PC-9 (cell line): ENCODE results near the gene ADARB2. TPM values are rescaled to one million over a fixed set of nuclear protein-coding genes. Genes with fewer than 3 reads are reported as not detected.

ENCODE experiments used
- BruUV-seq: library from RNA; stranded (reverse); fragments of 400-500 nt; replicated peaks from 2 replicates; lab custom pipeline; 2021; lab: Mats Ljungman, UMichigan
- CTCF ChIA-PET: fragments of 300-600 bp; sonication (Branson Sonifier 250); formaldehyde crosslinking; loops from one replicate; lab custom pipeline; 2022; ENCODE audit warnings: antibody characterized with exemption; lab: Charles Lee
- POLR2A ChIA-PET: fragments of 300-600 bp; sonication (Branson Sonifier 250); formaldehyde crosslinking; loops from one replicate; lab custom pipeline; 2022; ENCODE audit warnings: antibody characterized with exemption; ENCODE audit not compliant: unreplicated experiment; lab: Charles Lee
- DNase-seq, 2 experiments: peaks; one replicate each; pipeline versions ENCODE4 v3.0.0 to v3.0.0-alpha.2; 2015 to 2022; ENCODE audit warnings: mixed read lengths in 1 of 2
- H2AFZ ChIP-seq: fragments of 200-600 bp; sonication (generic); 2 replicates; pipeline ENCODE4 v1.8.1; 2017; ENCODE audit warnings: antibody characterized with exemption
- H3F3A ChIP-seq: fragments of 200-600 bp; sonication (generic); 2 replicates; pipeline ENCODE4 v1.8.1; 2017; ENCODE audit warnings: antibody characterized with exemption, mild to moderate bottlenecking, low read depth; ENCODE audit not compliant: insufficient read depth
- H3K27ac ChIP-seq: fragments of 200-600 bp; sonication (generic); 2 replicates; pipeline ENCODE4 v1.6.1; 2016; ENCODE audit warnings: mixed run types
- H3K27me3 ChIP-seq: fragments of 200-600 bp; sonication (generic); 2 replicates; pipeline ENCODE4 v1.6.1; 2016; ENCODE audit warnings: low read depth, mixed run types; ENCODE audit not compliant: insufficient read depth
- H3K36me3 ChIP-seq: fragments of 200-600 bp; sonication (generic); 2 replicates; pipeline ENCODE4 v1.6.1; 2016; ENCODE audit warnings: low read depth, mixed run types
- H3K4me1 ChIP-seq: fragments of 200-600 bp; sonication (generic); replicated peaks from 2 replicates; pipeline ENCODE4 v1.6.1; 2016; ENCODE audit warnings: mixed run types; ENCODE audit not compliant: insufficient read depth
- H3K4me2 ChIP-seq: fragments of 200-600 bp; sonication (generic); 2 replicates; pipeline ENCODE4 v1.6.1; 2017; ENCODE audit warnings: mixed run types
- H3K4me3 ChIP-seq: fragments of 200-600 bp; sonication (generic); 2 replicates; pipeline ENCODE4 v1.6.1; 2016; ENCODE audit warnings: mixed run types
- H3K79me2 ChIP-seq: fragments of 200-600 bp; sonication (generic); 2 replicates; pipeline ENCODE4 v1.6.1; 2017; ENCODE audit warnings: low read depth, mixed run types
- H3K9me2 ChIP-seq: fragments of 200-600 bp; sonication (generic); 2 replicates; pipeline ENCODE4 v1.8.1; 2017; ENCODE audit warnings: mild to moderate bottlenecking; ENCODE audit not compliant: insufficient read depth
- H3K9me3 ChIP-seq: fragments of 200-600 bp; sonication (generic); 2 replicates; pipeline ENCODE4 v1.8.1; 2016; ENCODE audit warnings: low read depth; ENCODE audit not compliant: insufficient read depth
- H4K20me1 ChIP-seq: fragments of 200-600 bp; sonication (generic); 2 replicates; pipeline ENCODE4 v1.8.1; 2017; ENCODE audit not compliant: insufficient read depth
- CTCF ChIP-seq: fragments of 200-600 bp; sonication (generic); conservative IDR thresholded peaks from 2 replicates; pipeline ENCODE4 v1.6.1; 2017; ENCODE audit warnings: mixed run types, antibody characterized with exemption, mild to moderate bottlenecking, moderate library complexity
- EZH2 ChIP-seq: fragments of 200-600 bp; sonication (generic); IDR thresholded peaks from 2 replicates; pipeline ENCODE4 v1.8.0; 2017; ENCODE audit warnings: antibody characterized with exemption, low read depth
- intact Hi-C: fragments of 100-400 bp; cut with micrococcal nuclease; formaldehyde crosslinking; loops from one replicate; pipeline ENCODE4 v1.10.0; 2022; ENCODE audit not compliant: unreplicated experiment
- total RNA-seq: library from RNA; stranded (reverse); gene quantifications from 2 replicates; pipeline ENCODE4 v1.2.3, GENCODE V29; 2021

ADARB2 gene
- total RNA-seq, 1 experiment from 2014 or later: not detected

- intact Hi-C loops: no loop called here
- Histone ChIP-seq H2AFZ (no peak overlapping the region), H3K9me2 (no peaks in the 10 kb centered on the region), H3K36me3 (no peaks in the 10 kb centered on the region), H3F3A (no peaks in the 10 kb centered on the region), H4K20me1 (no peaks in the 10 kb centered on the region), H3K4me2 (no peak overlapping the region), H3K27ac (no peak overlapping the region), H3K27me3 (peaks cover 78% of the 10 kb centered on the region), H3K4me1 (no peaks in the 10 kb centered on the region), H3K79me2 (no peaks in the 10 kb centered on the region), H3K4me3 (no peak overlapping the region), H3K9me3 (no peaks in the 10 kb centered on the region)
- ChIA-PET CTCF (no interaction called here), POLR2A (no interaction called here)
- DNase-seq: no peak
- no TSS peak for BruUV-seq
- TF ChIP-seq EZH2 (no peak), CTCF (no peak)
Observed at GRCh38 chr10:1348773-1349050, 388.6 kb downstream of the ADARB2 start.

- H3K9me3 ChIP-seq: no peaks in the 10 kb centered on the region
- no peaks in the 10 kb centered on the region for H3K4me1 ChIP-seq
- H3K4me3 ChIP-seq: no peak overlapping the region
- no peak overlapping the region for H2AFZ ChIP-seq
- H3K9me2 ChIP-seq: no peaks in the 10 kb centered on the region
- no peak for TF ChIP-seq EZH2
- no peaks in the 10 kb centered on the region for H3K36me3 ChIP-seq
- CTCF ChIA-PET: no interaction called here
- intact Hi-C loops: no loop called here
- H4K20me1 ChIP-seq: no peaks in the 10 kb centered on the region
- DNase-seq: no peak
- no peak overlapping the region for H3K27ac ChIP-seq
- H3K4me2 ChIP-seq: no peak overlapping the region
- POLR2A ChIA-PET: no interaction called here
- no peaks in the 10 kb centered on the region for H3F3A ChIP-seq
- no peaks in the 10 kb centered on the region for H3K79me2 ChIP-seq
- H3K27me3 ChIP-seq: peaks cover 78% of the 10 kb centered on the region
- no TSS peak for BruUV-seq
Observed at GRCh38 chr10:1347962-1348772, 389.2 kb downstream of the ADARB2 start.

- no peaks in the 10 kb centered on the region for H3K4me1 ChIP-seq
- no peak overlapping the region for H3K4me2 ChIP-seq
- H3K36me3 ChIP-seq: no peaks in the 10 kb centered on the region
- no peak overlapping the region for H3K4me3 ChIP-seq
- H3K79me2 ChIP-seq: no peaks in the 10 kb centered on the region
- peaks cover 79% of the 10 kb centered on the region for H3K27me3 ChIP-seq
- TF ChIP-seq CTCF (no peak), EZH2 (no peak)
- no peaks in the 10 kb centered on the region for H3K9me3 ChIP-seq
- H3F3A ChIP-seq: no peaks in the 10 kb centered on the region
- ChIA-PET POLR2A (no interaction called here), CTCF (no interaction called here)
- H2AFZ ChIP-seq: no peak overlapping the region
- intact Hi-C loops: no loop called here
- H3K9me2 ChIP-seq: no peaks in the 10 kb centered on the region
- no peak overlapping the region for H3K27ac ChIP-seq
- DNase-seq: no peak
- no TSS peak for BruUV-seq
- H4K20me1 ChIP-seq: no peaks in the 10 kb centered on the region
Observed at GRCh38 chr10:1347525-1347924, 389.8 kb downstream of the ADARB2 start.

GRCh38 chr10:1346201-1346600, 391.1 kb downstream of the ADARB2 start:
- H3F3A ChIP-seq: no peaks in the 10 kb centered on the region
- intact Hi-C loops: no loop called here
- H3K9me3 ChIP-seq: no peaks in the 10 kb centered on the region
- no peak overlapping the region for H2AFZ ChIP-seq
- H3K4me2 ChIP-seq: no peak overlapping the region
- CTCF ChIA-PET: no interaction called here
- H3K79me2 ChIP-seq: no peaks in the 10 kb centered on the region
- TF ChIP-seq EZH2 (no peak), CTCF (no peak)
- no peak overlapping the region for H3K4me3 ChIP-seq
- DNase-seq: no peak
- H4K20me1 ChIP-seq: no peaks in the 10 kb centered on the region
- no peaks in the 10 kb centered on the region for H3K4me1 ChIP-seq
- no peaks in the 10 kb centered on the region for H3K36me3 ChIP-seq
- no peak overlapping the region for H3K27ac ChIP-seq
- POLR2A ChIA-PET: no interaction called here
- no TSS peak for BruUV-seq
- peaks cover 75% of the 10 kb centered on the region for H3K27me3 ChIP-seq
- H3K9me2 ChIP-seq: no peaks in the 10 kb centered on the region
